ENCODE results near the gene SPRR4. TPM values are rescaled to one million over a fixed set of nuclear protein-coding genes. Genes with fewer than 3 reads are reported as not detected.

SPRR4 gene
- total and polyA plus RNA-seq, 2 donors (not counting 3 experiments of a cell fraction or from before 2014, with no cell fraction given): not detected

GRCh38 chr1:152982076-152982475 is 11.6 kb downstream of the SPRR4 start:
- no peak overlapping the region for H3K27ac ChIP-seq (ENCODE audit: insufficient read depth, low read depth, low read length)
- no peak overlapping the region for H2AFZ ChIP-seq (ENCODE audit: low read depth, low read length)
- intact Hi-C loops (cut with micrococcal nuclease): no loop called here
- H3K9me3 ChIP-seq (replicated peaks; ENCODE audit: control insufficient read depth, insufficient read depth, low read length): no peaks in the 10 kb centered on the region
- no peaks in the 10 kb centered on the region for H3K36me3 ChIP-seq (ENCODE audit: control insufficient read depth in 2 of 2, extremely low read depth in 1 of 2, insufficient read depth in 2 of 2, low read length in 2 of 2)
- no peak for TF ChIP-seq MYC (IDR thresholded peaks at IDR 0.05; ENCODE audit: low read depth, low read length)
- TF ChIP-seq FOS (IDR thresholded peaks at IDR 0.05; ENCODE audit: borderline replicate concordance, insufficient read depth, low read length): no peak
- TF ChIP-seq POLR2AphosphoS5 (IDR thresholded peaks at IDR 0.05; ENCODE audit: insufficient read depth, low read depth, low read length): no peak
- TF ChIP-seq GATA2 (IDR thresholded peaks at IDR 0.05; ENCODE audit: insufficient read depth, insufficient read length, low read depth, low read length): no peak
- no peak for TF ChIP-seq EZH2 (IDR thresholded peaks at IDR 0.05; ENCODE audit: borderline replicate concordance, low read depth, low read length, severe bottlenecking)
- TF ChIP-seq CTCF (IDR thresholded peaks at IDR 0.05; ENCODE audit: extremely low read depth in 1 of 2, insufficient read depth in 1 of 2, low read depth in 1 of 2, low read length in 2 of 2): no peak
- TF ChIP-seq JUN (IDR thresholded peaks at IDR 0.05; ENCODE audit: borderline replicate concordance, insufficient read depth, insufficient read length, low read depth): no peak
- no peak for TF ChIP-seq POLR2A (IDR thresholded peaks at IDR 0.05; ENCODE audit: low read depth, low read length)
- no peak for TF ChIP-seq MAX (IDR thresholded peaks at IDR 0.05; ENCODE audit: insufficient read depth, insufficient read length)
- FAIRE-seq (no peak), DNase-seq (ENCODE audit: low read depth, low spot score) (no peak)
- CTCF ChIA-PET: no interaction called here
- H3K27me3 ChIP-seq (ENCODE audit: control insufficient read depth in 2 of 2, insufficient read depth in 2 of 2, low read length in 2 of 2): no peaks in the 10 kb centered on the region
- H4K20me1 ChIP-seq (replicated peaks; ENCODE audit: control insufficient read depth, extremely low read depth, insufficient read depth, low read length): no peaks in the 10 kb centered on the region
- no peaks in the 10 kb centered on the region for H3K4me1 ChIP-seq (ENCODE audit: control insufficient read depth, extremely low read depth, insufficient read depth, low read length)
- no peaks in the 10 kb centered on the region for H3K9me1 ChIP-seq (replicated peaks; ENCODE audit: control insufficient read depth, extremely low read depth, insufficient read depth, low read length)
- no peak overlapping the region for H3K4me3 ChIP-seq (replicated peaks in 1 of 3; ENCODE audit: insufficient read depth in 1 of 3, low read depth in 1 of 3, low read length in 3 of 3)
- POLR2A ChIA-PET: no interaction called here
- H3K9ac ChIP-seq (replicated peaks; ENCODE audit: extremely low read depth, insufficient read depth, low read length): no peak overlapping the region
- H3K4me2 ChIP-seq (ENCODE audit: insufficient read depth, low read length): no peak overlapping the region
- BruUV-seq (replicated peaks): no TSS peak
- dilution Hi-C loops (cut with MboI; ENCODE audit: extremely low pct_ligation_motif_present, low sequenced_read_pairs): no loop called here
- no peaks in the 10 kb centered on the region for H3K79me2 ChIP-seq (ENCODE audit: control insufficient read depth, insufficient read depth, low read length)
